NOMO-1 (cell line): ENCODE results near the gene CLMP.
"Not testable (repeated sequence)": the region's sequence is repeated elsewhere in the genome, so short reads cannot be mapped to it uniquely, and the experiment has no call there.

Source experiments
- DNase-seq, 2 experiments: peaks; one replicate each; lab custom pipeline; 2025; ENCODE audit not compliant: unreplicated experiment in 2 of 2; lab: John Stamatoyannopoulos, UW

The CLMP gene

DNA sequence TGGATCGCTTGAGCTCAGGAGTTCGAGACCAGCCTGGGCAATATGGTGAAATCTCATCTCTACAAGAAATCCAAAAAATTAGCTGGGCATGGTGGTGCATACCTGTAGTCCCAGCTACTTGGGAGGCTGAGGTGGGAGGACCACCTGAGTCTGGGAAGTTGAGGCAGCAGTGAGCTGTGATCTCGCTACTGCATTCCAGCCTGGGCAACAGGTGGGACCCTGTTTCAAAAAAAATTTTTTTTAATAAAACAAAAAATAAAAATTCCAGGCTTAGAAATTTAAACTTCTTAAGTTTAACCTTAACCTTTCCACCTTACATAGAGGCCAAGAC, 21.2 kb downstream of the CLMP start:
- no peak for DNase-seq

DNA sequence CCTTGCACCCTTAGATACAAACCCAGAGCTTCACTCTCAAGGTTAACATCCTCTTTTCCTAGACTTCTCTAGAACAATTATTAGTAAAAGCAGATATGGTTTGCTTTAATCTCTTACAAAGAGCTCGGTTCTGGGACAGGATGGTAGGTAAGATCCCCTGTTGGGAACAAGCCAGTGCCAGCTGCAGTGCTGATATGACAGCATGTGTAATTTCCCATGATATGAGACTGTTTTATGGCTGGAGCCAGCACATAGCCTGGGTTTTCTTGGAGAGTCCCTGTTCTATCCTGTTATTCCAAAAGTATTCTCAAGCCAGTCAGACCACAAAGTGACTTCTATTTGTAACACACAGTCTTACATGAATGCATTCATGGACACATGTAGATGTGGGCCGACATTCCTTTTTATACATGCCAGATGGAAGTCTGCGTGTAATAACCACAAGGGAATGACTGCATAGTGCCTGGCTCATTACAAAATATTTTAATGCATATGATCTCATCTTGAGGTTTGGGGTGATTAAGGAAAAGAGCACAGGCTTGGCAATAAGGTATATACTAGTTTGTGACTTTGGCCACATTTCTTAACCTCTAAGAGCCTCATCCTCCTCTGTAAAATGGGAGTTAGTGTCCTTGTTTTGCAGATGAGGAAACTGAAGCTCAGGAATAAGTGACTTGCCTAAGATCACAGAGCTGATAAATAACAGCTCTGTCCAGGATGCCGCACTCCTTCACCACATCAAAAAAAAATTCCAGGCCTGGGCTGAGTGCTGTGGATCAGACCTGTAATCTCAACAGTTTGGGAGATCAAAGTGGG, 21.8 kb downstream of the CLMP start:
- DNase-seq = peak in 1 of 2 experiments; percentile 9

DNA sequence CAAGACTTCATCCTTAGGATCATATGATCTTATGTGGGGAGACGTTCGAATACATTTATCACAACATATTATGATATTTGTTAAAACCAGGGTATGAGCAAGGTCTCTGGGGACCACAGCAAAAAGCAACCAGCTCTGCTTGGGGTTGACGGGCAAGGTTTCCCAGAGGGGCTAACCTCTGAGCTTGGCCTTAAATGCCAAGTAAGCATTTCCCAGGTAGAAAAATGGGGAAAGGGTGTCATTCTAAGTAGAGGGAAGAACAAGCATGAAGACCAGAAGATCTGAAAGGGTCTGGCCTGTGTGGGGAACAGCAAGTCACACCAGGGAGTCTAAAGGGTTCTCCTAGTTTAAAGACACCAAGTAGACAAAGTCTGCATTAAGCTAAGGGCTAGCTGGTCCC, 24.1 kb downstream of the CLMP start:
- DNase-seq = no peak

DNA sequence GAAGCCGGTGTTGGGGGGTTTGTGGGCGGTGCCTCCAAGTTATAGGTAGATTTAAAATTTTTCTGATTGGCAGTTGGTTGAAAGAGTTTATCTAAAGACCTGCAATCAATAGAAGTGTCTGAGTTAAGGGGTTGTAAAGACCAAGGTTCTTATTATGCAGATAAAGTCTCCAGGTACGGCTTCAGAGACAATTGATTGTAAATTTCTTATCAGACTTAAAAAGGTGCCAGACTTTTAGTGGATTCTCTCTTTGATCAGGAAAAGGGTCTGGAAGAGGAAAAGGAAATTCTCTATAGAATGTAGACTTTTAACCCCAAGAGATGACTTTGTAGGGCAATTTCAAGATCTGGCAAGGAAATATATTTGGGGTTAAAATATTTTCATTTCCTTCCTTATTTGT, 25.2 kb downstream of the CLMP start:
- DNase-seq = no peak

DNA sequence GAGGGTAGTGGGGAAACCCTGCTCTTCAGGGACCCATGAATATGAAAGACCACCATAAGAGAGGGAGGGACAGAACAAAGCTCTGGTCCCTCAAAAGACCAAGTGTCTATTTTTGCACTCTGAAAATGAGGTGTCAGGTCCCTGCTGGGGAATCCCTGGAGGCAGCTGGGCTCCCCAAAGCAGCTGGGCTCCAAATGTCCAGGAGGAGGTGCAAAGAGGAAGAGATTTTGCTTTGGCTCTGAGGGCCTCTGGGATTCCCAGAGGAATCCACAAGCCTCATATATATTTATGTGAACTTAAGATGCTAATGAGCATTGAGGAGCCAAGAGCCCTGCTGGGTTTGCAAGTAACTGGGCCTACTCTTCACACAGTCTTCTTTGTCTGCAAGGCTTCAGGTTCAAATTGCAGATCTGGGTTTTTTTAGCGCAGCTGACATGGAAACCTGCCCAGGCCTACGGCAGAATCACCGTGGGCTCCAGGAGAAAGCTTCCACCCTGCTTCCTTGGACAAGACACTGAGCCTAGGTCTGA, 26.0 kb downstream of the CLMP start:
- DNase-seq = no peak

DNA sequence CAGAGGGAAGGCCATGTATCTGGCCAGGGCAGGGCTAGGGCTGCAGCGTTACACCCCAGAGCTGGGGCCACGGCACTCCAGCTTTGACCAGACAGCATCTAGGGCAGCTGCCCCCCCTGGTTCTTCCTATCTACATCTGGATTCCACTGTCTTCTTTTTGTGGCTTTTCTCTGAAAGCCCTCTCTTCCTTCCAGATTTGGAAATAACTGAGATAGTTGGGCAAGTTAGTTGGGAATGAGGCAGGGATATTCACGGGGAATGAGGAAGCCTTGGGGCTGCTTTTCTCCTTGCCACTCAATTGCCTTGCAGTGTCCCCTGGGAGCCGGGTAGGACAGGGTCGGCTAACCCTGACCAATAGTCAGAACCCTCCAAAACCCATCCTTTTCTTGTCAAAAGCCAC, 26.8 kb downstream of the CLMP start:
- no peak for DNase-seq

DNA sequence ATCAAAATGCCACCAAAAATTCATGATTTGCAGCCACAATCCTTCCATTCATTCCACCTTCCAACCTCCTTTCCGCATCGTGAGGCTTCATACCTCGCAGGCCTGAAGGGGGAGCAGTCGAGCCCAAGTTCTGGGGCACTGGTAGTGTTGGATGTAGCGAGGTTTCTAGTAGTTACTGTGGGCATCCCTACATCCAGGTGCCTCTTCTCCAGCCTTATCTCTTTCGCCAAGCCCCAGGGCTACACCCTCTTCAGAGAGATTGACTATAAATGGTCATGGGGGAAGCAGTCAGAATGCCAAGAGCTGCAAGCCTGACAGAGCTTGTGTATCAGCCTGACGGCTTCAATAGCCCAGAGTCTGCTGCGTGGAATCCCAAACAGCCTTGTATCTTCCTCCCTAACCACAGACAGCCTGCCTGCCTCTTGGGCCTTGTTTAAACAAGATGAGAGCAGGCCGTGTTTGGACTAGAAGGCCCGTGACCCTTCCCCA, 28.9 kb downstream of the CLMP start:
- DNase-seq = no peak

DNA sequence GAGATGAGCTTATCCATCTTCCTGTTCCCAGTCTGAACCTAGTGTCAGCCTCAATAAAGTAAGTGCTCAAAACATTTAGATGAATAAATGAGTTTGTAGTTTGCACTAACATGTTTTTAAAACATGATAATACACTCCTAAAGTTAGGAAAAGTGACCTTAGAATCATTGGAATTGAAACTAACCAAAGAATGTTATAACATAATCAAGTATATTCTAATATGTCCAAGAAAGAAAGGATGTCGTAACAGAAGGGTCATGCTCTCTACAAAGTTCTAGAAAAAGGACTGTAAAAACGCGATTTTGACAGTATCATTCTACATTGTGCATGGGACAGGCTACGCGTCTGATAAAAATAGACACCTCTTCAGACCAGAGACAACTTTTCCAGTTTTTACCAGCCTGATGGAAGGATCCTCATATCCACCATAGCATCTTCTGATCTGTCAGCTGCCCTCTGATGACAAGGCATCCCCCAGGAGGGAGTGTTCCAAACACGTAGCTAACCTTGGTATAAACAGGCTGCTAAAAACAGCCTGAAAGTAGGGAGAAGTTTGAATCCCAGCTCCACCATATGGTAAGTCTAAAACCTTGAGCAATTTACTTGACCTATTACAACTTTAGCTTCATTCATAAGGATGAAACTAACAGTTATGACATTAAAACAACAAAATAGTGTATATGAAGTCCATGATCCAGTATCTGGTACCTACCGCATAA, 30.2 kb downstream of the CLMP start:
- no peak for DNase-seq

DNA sequence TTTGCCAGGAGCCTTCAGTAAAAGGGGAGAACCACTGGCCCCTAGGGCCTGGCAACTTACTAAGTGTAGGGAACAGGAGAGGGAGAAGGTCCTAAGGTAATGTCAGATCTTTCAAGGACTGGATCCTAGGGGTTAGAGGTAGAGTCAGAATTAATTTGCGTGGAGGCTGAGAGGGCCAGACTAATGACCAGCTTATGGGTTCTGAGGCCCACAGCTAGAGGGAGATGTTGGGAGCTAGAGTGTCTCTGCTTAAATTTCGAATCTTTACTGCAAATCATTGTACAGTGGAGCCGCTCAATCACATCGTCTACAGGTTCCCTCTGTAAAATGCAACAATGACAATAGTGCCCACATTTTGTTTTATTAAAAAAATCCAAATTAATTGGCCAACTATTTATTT, 31.4 kb downstream of the CLMP start:
- DNase-seq = no peak

DNA sequence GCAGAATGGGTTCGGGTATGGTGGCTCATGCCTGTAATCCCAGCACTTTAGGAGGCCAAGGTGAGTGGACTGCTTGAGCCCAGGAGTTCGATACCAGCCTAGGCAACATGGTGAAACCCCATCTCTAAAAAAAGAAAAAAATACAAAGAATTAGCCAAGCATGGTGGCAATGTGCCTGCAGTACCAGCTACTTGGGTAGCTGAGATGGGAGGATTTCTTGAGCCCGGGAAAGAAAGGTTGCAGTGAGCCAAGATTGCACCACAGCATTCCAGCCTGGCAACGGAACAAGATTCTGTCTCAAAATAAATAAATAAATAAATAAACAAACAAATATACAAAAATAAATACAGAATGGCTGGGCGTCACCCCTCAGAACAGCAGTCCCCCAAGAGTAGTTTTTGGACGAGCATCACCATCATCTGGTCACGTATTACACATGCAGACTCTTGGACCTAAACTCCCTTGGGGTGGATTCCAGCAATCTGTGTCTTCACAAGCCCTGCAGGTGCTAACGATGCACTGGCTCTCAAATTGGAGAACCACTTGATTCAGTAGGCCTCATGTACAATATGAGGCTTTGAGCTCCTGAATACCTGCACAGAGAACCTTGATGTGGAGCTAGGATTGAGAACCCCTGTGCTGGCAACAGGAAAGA, 33.5 kb downstream of the CLMP start:
- DNase-seq = no peak

DNA sequence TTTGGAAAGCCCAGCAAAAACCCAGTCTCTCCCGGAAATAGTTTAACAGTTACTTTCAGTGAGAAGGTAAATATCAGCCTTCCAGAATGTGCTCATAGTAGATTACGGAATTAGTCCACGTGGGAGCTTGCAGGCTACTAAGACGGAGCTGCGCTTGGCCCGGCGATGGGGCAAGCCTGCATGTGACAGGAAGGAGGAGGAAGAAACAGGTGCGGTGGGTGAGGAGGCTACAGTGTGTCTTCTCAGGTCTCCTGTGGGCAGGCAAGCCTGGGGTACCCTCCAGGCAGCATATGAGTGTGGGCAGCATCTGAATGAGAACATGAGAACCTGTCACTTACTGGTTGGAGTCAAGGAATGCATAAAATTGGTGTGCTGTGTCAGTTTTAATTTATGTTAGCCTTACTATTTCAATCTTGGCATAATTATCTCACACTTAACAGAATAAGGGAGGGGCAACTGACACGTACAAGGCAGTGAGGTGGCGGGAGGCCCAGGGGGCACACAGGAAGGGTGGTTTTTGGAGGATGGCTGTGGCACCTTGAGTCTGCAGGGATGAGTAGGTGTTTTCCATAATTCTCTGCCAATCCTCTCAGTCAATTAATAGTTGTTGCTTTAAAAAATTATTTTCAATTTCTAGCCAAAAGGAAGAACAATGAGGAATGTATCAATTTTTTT, 35.7 kb downstream of the CLMP start:
- peak; percentile 16 to 47 for DNase-seq

DNA sequence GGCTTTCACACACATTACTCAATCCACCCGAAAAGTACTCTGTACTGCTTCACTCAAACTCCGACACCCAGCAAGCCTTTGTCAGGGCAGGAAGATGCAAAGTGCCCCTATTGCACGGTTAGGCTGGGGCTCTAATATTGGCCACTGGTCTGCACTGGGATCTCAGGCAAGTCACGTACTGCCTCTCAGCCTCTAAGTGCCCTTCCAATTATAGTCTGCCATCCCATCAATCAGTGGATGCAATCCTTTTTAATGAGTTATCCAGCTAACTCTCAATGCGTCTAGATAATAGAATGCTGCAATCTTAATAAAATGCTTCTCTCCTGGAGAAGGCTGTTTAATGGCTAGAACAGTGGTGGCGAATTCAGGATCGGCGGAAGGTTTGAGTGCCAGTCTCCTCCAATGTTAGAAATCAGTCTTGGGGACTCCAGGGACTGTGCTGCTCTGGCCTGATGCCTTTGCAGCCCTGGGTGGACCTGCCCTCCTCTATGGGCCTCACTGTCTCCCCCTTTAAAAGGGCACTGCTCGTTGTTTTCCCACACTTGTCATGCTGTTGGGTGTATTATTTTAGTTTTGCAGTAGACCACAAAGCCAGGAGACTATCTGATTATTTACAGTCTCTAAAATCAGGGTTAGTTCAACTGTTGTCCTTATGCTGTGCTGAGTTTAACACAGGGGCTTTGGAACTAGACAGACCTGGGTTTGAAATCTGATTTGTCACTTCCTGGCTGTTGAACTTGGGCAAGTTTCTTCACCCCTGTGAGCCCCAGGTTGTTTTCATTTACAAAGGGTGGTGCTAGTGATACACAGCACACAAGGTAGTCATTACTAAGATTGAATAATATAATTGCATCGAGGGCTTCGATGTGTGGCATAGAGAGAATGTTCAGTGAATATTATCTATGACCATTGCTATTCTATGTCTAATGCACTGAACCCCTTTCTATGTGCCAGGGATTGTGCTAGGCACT, 36.7 kb downstream of the CLMP start:
- DNase-seq = peak in 1 of 2 experiments; percentile 18

DNA sequence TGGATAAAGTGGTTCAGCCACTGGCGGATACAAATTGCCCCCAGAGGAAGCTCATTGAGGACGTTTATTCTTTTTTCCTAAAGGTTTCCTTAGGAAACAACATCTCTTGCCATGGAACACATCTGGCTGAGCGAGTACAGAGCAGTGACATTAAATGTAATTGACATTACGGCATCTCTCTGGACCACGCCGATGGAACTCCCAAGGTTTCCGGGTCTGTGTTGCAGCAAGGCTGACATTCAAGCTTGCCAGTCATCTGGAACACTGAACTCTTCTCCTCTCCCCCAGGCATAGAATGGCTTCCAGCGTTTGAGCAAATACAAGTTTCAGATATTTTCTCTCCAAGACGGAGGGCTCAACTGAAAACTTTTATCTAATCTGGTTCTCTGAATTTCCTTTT, 42.1 kb downstream of the CLMP start:
- no peak for DNase-seq

DNA sequence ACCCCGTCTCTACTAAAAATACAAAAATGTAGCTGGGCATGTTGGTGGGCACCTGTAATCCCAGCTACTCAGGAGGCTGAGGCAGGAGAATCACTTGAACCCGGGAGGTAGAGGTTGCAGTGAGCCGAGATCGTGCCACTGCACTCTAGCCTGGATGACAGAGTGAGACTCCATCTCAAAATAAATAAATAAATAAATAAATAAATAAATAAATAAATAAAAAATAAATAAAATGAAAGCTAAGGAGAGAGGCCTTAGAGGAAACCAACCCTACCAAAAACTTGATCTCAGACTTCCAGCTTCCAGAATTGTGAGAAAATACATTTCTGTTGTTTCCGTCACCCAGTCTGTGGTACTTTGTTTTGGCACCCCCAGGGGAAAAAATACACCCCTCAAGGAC, 42.7 kb downstream of the CLMP start:
- DNase-seq = not testable (repeated sequence)

DNA sequence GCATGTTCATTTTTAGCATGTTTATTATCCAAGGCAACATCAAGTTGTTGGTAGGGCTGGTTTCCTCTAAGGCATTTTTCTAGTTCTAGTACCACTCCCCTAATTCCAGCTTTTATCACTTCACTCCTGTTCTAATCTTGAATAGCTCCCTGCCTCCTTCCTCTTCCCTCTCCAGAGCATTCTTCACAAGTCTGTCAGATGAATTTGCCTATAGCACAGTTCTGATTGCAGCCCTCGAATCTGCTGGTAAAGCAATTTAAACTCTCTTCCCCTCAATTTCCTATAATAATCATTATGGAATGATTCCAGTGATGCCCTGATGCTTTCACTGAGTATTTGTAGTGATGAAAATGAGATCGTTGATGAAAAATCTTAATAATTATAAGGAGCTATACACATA, 43.3 kb downstream of the CLMP start:
- no peak for DNase-seq

DNA sequence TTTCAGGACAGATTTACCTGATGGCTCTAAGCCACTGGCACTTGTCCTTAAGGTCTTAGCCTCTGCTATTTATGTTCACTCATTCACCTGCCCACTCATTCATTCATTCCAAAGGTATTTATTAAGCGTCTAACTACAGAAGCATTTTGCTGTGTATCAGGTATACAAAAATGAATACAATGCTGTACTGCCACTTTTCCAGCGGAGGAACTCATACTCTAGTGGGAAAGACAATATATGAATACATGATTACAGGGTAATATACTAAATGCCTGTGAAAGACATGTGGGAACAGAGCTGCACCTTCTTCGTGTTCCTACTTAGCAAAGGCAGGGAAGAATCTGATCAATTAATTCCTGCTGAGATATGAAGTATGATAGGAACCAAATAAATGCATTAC, 43.7 kb downstream of the CLMP start:
- DNase-seq = no peak

DNA sequence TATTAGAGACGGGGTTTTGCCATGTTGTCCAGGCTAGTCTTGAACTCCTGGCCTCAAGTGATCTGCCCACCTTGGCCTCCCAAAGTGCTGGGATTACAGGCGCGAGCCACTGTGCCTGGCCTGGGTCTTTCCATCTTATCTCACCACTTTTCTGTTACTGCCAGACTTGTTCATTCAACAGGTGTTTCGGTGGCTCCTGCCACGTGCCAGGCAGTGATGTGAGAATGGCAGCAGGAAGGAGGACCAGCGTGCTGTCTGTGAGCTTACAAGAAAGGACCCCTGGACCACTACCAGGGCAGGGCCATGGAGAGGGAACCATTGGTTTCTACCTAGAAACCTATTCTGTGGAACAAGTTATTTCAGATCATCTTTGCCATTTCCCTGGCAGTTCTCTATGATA, 44.2 kb downstream of the CLMP start:
- no peak for DNase-seq

DNA sequence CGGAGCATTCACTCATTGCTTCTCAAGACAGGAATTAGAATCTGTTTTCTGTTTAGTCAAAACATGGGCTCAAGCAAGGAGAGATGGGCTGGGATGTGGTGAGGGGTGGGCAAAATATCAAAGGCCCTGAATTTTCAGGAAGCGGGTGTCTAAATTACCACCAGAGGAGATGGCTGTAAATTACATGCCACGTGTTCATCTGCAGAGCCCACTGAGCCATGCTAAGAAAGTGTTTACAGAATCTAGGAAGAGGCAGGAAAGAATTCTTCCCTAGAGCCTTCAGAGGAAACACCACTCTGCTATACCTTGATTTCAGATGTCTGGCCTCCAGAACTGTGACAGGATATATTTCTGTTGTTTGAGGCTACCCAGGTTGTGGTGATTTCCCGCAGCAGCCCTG, 46.1 kb downstream of the CLMP start:
- DNase-seq = no peak

DNA sequence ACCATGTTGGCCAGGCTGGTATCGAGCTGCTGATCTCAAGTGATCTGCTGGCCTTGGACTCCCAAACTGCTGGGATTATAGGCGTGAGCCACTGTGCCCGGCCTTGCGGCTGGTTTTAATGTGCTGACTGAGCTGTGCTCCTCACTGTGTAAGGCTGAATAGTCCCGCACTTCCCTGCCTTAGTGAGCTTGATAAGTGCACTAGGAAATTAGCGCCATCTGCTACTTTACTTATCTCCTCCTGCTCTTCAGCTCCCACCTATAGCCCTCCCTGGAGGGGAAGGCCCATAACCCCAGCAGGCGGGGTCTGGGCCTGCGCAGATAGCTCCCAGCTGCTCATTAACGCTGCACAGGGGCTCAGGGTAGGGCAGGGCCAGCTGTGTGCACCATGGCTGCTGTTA, 49.4 kb downstream of the CLMP start:
- no peak for DNase-seq

DNA sequence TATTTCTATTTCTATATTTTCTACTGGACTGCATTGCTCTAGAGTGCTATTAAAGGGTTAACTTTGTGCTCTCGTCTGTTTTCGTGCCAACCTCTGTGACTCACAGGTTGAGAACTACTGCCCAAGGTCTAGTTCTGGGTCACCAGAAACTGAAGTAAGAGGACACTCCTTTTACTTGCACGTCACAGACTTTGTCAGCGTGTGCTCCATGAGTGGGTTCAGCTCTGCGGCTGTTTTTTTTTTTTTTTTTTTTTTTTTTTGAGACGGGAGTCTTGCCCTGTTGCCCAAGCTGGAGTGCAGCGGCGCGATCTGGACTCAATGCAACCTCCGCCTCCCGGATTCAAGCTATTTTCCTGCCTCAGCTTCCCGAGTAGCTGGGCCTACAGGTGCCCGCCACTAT, 49.8 kb downstream of the CLMP start:
- peak; percentile 74 to 94 for DNase-seq
